Astrocyte (in vitro differentiated cells and primary cell): ENCODE data around the gene TBC1D24. TPM values are rescaled to one million over a fixed set of nuclear protein-coding genes. Genes with fewer than 3 reads are reported as not detected.

Experiments
- DNase-seq: peaks from one replicate; pipeline ENCODE4 v3.0.0-alpha.2; 2010; ENCODE audit warnings: low read depth
- FAIRE-seq: peaks from 2 replicates; lab custom pipeline; 2011; peaks lifted over from hg19 to GRCh38; lab: Jason Lieb, UNC
- H2AFZ ChIP-seq: 2 replicates; pipeline ENCODE4 v1.6.0; 2012; ENCODE audit warnings: low read depth, low read length, inconsistent platforms
- H3K27ac ChIP-seq: 2 replicates; pipeline ENCODE4 v1.5.1; 2011; ENCODE audit warnings: low read depth, low read length, inconsistent platforms
- H3K27me3 ChIP-seq: 2 replicates; pipeline ENCODE4 v1.6.0; 2011; ENCODE audit warnings: low read length, inconsistent platforms; ENCODE audit not compliant: insufficient read depth
- H3K36me3 ChIP-seq: 2 replicates; pipeline ENCODE4 v1.5.1; 2011; ENCODE audit warnings: low read length, inconsistent platforms; ENCODE audit not compliant: insufficient read depth
- H3K4me1 ChIP-seq: 2 replicates; pipeline ENCODE4 v1.5.1; 2011; ENCODE audit warnings: low read length, inconsistent platforms; ENCODE audit not compliant: insufficient read depth
- H3K4me2 ChIP-seq: 2 replicates; pipeline ENCODE4 v1.6.0; 2012; ENCODE audit warnings: low read length, inconsistent platforms
- H3K4me3 ChIP-seq: 2 replicates; pipeline ENCODE4 v1.5.1; 2011; ENCODE audit warnings: low read depth, mild to moderate bottlenecking, low read length, inconsistent platforms; ENCODE audit not compliant: insufficient read depth
- H3K79me2 ChIP-seq: 2 replicates; pipeline ENCODE4 v1.6.0; 2012; ENCODE audit warnings: mild to moderate bottlenecking, low read length, inconsistent platforms; ENCODE audit not compliant: insufficient read depth
- H3K9ac ChIP-seq: 2 replicates; pipeline ENCODE4 v1.6.0; 2012; ENCODE audit warnings: mild to moderate bottlenecking, low read length, inconsistent platforms
- H3K9me3 ChIP-seq: 2 replicates; pipeline ENCODE4 v1.5.1; 2012; ENCODE audit warnings: low read depth, mild to moderate bottlenecking, low read length, inconsistent platforms; ENCODE audit not compliant: insufficient read depth
- H4K20me1 ChIP-seq: 2 replicates; pipeline ENCODE4 v1.6.0; 2012; ENCODE audit warnings: low read length, inconsistent platforms; ENCODE audit not compliant: insufficient read depth
- H3K27ac Mint-ChIP-seq: one replicate; pipeline ENCODE4 v1.8.0; 2021; ENCODE audit warnings: mild to moderate bottlenecking, mixed read lengths; ENCODE audit not compliant: unreplicated experiment
- H3K27me3 Mint-ChIP-seq: one replicate; pipeline ENCODE4 v1.8.0; 2021; ENCODE audit warnings: low read depth, mixed read lengths; ENCODE audit not compliant: unreplicated experiment
- H3K36me3 Mint-ChIP-seq: one replicate; pipeline ENCODE4 v1.8.0; 2021; ENCODE audit warnings: low read depth, mixed read lengths; ENCODE audit not compliant: unreplicated experiment
- H3K4me1 Mint-ChIP-seq: one replicate; pipeline ENCODE4 v1.8.0; 2021; ENCODE audit warnings: low read depth, mixed read lengths; ENCODE audit not compliant: unreplicated experiment
- H3K4me3 Mint-ChIP-seq: one replicate; pipeline ENCODE4 v1.8.0; 2021; ENCODE audit warnings: mild to moderate bottlenecking, moderate library complexity, mixed read lengths; ENCODE audit not compliant: unreplicated experiment
- H3K9me3 Mint-ChIP-seq: one replicate; pipeline ENCODE4 v1.8.0; 2021; ENCODE audit warnings: mild to moderate bottlenecking, mixed read lengths; ENCODE audit not compliant: unreplicated experiment
- EZH2 ChIP-seq: IDR thresholded peaks from 2 replicates; pipeline ENCODE4 v1.6.1; 2012; ENCODE audit warnings: mild to moderate bottlenecking, low read length, inconsistent platforms; ENCODE audit not compliant: insufficient read depth
- total RNA-seq: library from RNA; stranded (reverse); gene quantifications from 2 replicates; pipeline ENCODE4 v1.2.1, GENCODE V29; 2021
- TF ChIP-seq, protein P1 (sequence below): IDR thresholded peaks from 2 replicates; pipeline ENCODE4 v1.5.1; 2011; ENCODE audit warnings: low read depth, mild to moderate bottlenecking, inconsistent platforms, low read length, moderate library complexity; ENCODE audit not compliant: insufficient read depth

Gene TBC1D24
- total RNA-seq, 1 donor from 2014 or later = 13.4 TPM

DNA sequence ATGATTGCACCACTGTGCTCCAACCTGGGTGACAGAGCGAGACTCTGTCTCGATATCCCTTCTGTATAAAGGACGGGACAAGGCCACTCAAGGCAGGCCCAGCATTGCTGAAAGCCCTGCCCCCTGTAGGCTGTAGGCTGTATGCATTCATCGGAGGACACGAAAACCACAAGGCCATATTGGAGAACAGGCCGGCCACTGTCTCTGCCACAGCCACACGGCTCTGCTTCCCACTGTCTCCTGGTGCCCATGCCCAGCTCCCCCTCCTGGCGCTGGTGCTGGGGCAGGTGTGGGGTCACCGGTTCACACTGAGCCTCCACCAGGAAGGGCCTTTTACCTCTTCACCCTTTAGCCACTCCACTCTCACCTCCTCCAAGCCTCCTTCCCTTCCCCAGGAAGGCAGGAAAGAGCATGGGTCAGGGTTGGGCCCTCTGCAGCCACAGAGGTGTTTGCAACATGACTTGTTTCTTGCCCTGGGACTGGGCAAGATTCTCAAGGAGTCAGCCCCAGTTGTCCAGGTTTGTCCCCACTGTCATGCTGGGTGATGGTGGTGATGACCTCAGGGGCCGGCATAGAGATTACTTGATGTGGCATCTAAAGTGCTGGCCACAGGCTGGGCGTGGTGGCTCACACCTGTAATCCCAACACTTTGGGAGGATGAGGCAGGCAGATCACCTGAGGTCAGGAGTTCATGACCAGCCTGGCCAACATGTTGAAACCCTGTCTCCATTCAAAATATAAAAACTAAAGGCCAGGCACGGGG lies 9.1 kb upstream of the TBC1D24 start:
- Mint-ChIP-seq H3K4me3 (no peak overlapping the region), H3K36me3 (peaks cover 2% of the 10 kb centered on the region), H3K4me1 (peaks cover 4% of the 10 kb centered on the region), H3K27me3 (peaks cover 12% of the 10 kb centered on the region), H3K9me3 (no peaks in the 10 kb centered on the region), H3K27ac (no peak overlapping the region)
- H3K27me3 ChIP-seq = no peaks in the 10 kb centered on the region
- H4K20me1 ChIP-seq = peaks cover 5% of the 10 kb centered on the region
- DNase-seq (no peak), FAIRE-seq (no peak)
- TF ChIP-seq, protein P1, sequence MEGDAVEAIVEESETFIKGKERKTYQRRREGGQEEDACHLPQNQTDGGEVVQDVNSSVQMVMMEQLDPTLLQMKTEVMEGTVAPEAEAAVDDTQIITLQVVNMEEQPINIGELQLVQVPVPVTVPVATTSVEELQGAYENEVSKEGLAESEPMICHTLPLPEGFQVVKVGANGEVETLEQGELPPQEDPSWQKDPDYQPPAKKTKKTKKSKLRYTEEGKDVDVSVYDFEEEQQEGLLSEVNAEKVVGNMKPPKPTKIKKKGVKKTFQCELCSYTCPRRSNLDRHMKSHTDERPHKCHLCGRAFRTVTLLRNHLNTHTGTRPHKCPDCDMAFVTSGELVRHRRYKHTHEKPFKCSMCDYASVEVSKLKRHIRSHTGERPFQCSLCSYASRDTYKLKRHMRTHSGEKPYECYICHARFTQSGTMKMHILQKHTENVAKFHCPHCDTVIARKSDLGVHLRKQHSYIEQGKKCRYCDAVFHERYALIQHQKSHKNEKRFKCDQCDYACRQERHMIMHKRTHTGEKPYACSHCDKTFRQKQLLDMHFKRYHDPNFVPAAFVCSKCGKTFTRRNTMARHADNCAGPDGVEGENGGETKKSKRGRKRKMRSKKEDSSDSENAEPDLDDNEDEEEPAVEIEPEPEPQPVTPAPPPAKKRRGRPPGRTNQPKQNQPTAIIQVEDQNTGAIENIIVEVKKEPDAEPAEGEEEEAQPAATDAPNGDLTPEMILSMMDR = no peak
- no peak for TF ChIP-seq EZH2
- H3K4me2 ChIP-seq = no peak overlapping the region
- H3K27ac ChIP-seq = no peak overlapping the region
- H3K9ac ChIP-seq = no peak overlapping the region
- peaks cover 2% of the 10 kb centered on the region for H3K79me2 ChIP-seq
- no peaks in the 10 kb centered on the region for H3K9me3 ChIP-seq
- no peak overlapping the region for H3K4me3 ChIP-seq
- no peaks in the 10 kb centered on the region for H3K36me3 ChIP-seq
- H2AFZ ChIP-seq = no peak overlapping the region
- peaks cover 15% of the 10 kb centered on the region for H3K4me1 ChIP-seq

- H3K9ac ChIP-seq = peak overlapping the region; percentile 61
- Mint-ChIP-seq H3K4me3 (no peak overlapping the region), H3K27ac (peak overlapping the region; percentile 26), H3K9me3 (no peaks in the 10 kb centered on the region), H3K27me3 (peaks cover 12% of the 10 kb centered on the region), H3K36me3 (peaks cover 1% of the 10 kb centered on the region), H3K4me1 (peaks cover 4% of the 10 kb centered on the region)
- no peak overlapping the region for H3K4me3 ChIP-seq
- no peaks in the 10 kb centered on the region for H3K27me3 ChIP-seq
- H3K9me3 ChIP-seq = no peaks in the 10 kb centered on the region
- no peaks in the 10 kb centered on the region for H3K36me3 ChIP-seq
- TF ChIP-seq, protein P1 = no peak
- TF ChIP-seq EZH2 = no peak
- H4K20me1 ChIP-seq = peaks cover 5% of the 10 kb centered on the region
- FAIRE-seq (no peak), DNase-seq (no peak)
- peaks cover 19% of the 10 kb centered on the region for H3K4me1 ChIP-seq
- H3K4me2 ChIP-seq = peak overlapping the region; percentile 89
- peak overlapping the region; percentile 54 for H2AFZ ChIP-seq
- H3K27ac ChIP-seq = no peak overlapping the region
- no peaks in the 10 kb centered on the region for H3K79me2 ChIP-seq
These were observed 8.0 kb upstream of the TBC1D24 start for GRCh38 chr16:2466667-2467527.
